Choroid plexus epithelial cell (primary cell): Measurements from ENCODE around the gene SENP2.
A peak's percentile ranks its signal among the peaks of the same experiment; 100 is the strongest.

Source experiments
- DNase-seq: peaks from one replicate; pipeline ENCODE4 v3.0.0-alpha.2; 2010; ENCODE audit warnings: low read depth
- H3K4me3 ChIP-seq: 2 replicates; pipeline ENCODE4 v1.5.1; 2011; ENCODE audit warnings: low read depth, mild to moderate bottlenecking, control low read depth, low read length, moderate library complexity
- CTCF ChIP-seq: conservative IDR thresholded peaks from 2 replicates; pipeline ENCODE4 v1.5.1; 2011; ENCODE audit warnings: low read depth, mild to moderate bottlenecking, control low read depth, inconsistent platforms, low read length, moderate library complexity

The SENP2 gene

GRCh38 chr3:185667574-185667973, 81.5 kb downstream of the SENP2 start:
- TF ChIP-seq CTCF = no peak
- H3K4me3 ChIP-seq = no peak overlapping the region
- no peak for DNase-seq

GRCh38 chr3:185677146-185677829, 91.2 kb downstream of the SENP2 start:
- peak; percentile 91 for DNase-seq
- H3K4me3 ChIP-seq = no peak overlapping the region
- peak; percentile 88 for TF ChIP-seq CTCF

DNA sequence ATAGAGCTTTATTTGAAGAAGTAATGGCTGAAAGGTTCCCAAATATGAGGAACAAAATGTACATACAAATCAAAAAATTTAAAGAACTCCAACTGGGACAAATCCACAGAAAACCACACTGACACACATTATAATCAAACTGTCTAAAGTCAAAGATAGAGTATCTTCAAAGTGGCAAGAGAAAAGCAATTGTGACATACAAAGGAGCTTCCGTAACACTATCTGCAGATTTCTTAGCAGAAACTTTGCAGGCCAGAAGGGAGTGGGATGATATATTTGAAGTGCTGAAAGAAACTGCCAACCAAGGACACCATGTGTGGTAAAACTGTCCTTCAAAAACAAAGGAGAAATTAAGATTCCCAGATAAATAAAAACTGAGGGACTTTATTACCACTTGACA, 91.9 kb downstream of the SENP2 start:
- no peak overlapping the region for H3K4me3 ChIP-seq
- no peak for TF ChIP-seq CTCF
- no peak for DNase-seq

DNA sequence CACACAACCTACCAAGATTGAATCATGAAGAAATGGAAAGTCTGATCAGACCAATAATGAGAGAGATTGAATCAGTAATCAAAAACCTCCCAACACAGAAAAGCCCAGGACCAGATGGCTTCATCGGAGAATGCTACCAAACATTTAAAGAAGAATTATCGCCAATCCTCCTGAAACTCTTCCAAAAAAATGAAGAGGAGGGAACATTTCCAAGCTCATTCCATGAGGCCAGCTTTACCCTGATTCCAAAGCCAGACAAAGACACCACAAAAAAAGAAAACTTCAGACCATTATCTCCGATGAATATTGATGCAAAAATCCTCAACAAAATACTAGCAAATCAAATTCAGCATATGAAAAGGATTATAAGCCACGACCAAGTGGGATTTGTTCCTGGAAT, 94.1 kb downstream of the SENP2 start:
- TF ChIP-seq CTCF = no peak
- no peak overlapping the region for H3K4me3 ChIP-seq
- DNase-seq = no peak
